Stimulated activated CD4-positive, alpha-beta T cell treated with anti-CD3 and anti-CD28 coated beads, Interleukin-12 subunit alpha, Interleukin-12 subunit beta, amount 100 ng/mL, for 48 hours (primary cell): ENCODE data around the gene NUP42.

ENCODE experiments used
- DNase-seq, 3 donors: peaks; one replicate each; pipeline ENCODE4 v3.0.0-alpha.2; 2020; ENCODE audit warnings: low read depth in 2 of 3, low spot score in 1 of 3

The NUP42 gene

DNA sequence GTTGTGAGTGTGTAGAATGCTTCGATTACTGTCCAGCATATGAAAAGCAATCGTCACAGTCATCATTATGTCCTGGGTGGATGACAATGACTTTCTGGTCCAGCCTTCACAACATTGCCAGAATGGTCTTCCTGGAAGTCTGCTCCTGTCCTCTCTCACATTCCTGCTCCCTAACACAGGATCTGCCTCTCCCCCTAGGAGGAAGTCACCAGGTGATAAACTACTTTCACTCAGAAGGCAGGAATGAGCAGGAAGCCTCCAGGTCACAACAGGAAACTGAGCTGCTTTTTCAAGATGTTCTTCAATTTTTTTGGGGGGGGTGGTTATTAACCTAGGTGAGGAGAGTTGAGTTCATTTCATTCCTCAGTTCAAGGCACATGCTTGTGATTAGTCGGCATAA is 51.1 kb downstream of the NUP42 start:
- no peak for DNase-seq

DNA sequence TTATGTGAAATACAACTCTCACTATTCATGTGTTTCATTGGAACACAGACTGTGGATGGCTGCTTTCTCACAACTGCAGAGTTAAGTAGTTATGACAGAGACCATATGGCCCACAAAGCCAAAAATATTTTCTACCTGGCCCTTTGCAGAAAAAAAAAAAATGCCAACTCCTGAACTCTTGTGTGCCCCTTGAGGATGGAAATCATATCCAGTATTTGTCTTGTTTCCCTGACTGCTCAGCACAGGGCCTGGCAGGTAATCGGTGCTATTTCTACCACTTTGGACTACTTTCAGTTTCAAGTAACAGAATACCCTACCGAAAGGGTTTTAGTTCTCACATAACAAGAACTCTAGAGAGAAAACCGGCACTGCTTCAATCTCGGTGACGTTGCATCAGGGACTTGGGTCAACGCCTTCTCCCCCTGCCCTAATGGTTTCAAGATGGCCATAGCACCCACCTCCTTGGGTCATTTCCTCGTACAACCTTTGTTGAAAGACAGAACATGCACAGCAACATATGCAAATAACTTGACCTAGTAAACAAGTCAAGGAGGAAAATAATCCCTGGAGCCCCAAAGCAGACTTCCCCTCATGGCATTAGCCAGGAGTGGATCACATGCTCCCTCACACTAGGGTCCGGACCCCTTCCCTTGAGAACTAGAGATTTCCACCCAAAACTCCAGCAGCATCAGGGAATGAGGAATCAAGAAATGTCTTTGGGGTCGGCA is 52.9 kb downstream of the NUP42 start:
- no peak for DNase-seq

DNA sequence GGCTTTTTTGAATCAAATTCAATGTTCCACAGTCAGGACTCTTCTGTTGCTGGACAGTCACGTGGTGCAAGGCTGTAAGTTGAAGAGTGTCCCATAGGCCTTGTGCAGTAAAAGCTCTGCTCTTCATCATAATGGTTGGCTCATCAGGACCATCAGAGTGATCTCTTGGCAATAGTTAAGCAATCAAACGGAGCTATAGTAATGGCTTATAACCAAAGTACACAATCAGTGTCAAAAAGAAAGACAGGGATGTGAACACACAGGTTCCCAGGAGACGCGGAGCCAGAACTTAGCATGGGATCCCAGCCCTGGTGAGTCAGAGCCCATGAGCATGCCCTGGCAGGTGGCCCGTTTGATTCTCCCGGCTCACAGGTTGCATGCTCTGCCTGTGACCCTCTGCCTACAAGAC is 54.0 kb downstream of the NUP42 start:
- no peak for DNase-seq

DNA sequence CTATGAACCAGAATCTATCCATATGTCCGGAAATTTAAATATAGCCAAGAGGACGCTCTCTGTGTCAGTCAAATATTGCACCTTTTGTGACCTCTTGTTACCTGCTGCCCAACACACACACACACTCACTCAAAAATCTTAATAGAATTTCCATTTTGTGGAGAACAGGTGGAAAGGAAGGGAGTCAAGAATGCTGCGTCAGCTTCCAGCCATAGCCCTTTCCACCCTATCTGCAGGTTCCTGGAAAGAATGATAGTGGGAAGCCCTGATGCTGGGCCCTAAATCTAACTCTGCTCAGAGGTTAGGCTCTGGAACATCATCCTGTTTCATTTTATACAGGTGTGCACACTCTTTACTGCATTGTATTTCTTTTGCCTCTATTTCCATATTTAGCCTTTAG is 55.2 kb downstream of the NUP42 start:
- no peak for DNase-seq

DNA sequence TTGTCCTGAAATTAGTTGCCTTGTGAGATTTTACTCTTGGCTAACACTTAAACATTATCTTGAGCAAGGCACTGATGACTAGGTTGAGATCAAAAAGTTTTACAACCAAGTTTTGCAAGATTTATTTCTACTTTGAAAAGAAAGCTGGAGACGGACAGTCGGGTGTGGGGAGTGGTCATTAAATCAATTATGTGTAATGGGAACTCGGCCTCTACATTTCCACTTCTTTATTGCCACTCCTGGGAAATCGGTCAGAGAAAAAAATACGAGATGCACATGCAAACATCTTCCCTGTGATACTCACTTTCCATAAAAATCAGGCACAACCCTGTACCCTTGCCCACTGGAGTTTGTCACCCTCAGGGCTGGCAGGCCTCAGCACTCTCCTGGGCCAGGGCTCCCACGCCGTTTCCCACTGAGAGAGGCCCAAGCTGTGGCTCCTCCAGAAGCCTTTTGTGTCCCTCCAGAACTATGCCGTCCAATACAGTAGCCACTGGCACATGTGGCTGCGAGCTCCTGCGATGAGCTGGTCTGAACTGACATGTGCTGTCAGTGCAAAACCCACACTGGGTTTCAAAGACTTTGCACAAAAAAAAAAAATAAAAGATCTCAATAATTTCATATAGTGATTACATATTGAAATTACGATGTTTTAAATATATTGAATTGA is 57.3 kb downstream of the NUP42 start:
- no peak for DNase-seq

DNA sequence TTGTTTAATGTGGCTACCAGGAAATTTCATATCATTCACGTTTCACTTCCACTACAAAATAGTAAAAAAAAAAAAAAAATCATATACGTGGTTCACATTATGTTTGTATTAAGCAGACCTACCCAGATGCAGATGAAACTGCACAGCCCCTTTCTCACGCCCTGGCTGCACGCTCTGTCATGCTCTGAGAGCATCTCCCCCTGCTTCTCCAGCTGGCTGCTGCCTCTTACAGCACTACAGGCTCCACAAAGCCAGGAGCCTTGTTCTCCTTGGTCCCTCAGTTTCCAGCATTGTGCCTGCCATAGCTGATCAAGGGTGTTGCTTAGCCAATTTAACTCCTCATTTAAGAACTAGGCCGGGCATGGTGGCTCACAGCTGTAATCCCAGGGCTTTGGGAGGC is 57.9 kb downstream of the NUP42 start:
- DNase-seq, result no peak

DNA sequence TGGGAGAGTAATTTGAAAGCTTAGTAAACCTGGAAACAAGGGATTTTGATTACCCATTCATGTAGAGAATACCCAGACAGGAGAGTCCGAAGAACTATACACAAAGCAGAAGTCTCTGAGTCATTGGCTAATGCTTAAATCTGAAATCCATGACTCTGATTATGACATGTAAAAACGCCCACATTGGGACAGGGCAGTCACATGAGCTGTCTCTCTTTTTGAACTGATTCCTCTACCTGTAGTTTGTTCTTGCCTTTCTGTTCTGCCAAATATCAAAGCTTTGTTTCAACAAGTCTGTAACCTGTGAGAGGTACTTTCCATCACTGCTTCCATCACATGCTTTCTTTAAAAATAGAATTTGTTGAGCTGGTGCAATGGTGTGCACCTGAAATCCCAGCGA is 60.5 kb downstream of the NUP42 start:
- no peak for DNase-seq

DNA sequence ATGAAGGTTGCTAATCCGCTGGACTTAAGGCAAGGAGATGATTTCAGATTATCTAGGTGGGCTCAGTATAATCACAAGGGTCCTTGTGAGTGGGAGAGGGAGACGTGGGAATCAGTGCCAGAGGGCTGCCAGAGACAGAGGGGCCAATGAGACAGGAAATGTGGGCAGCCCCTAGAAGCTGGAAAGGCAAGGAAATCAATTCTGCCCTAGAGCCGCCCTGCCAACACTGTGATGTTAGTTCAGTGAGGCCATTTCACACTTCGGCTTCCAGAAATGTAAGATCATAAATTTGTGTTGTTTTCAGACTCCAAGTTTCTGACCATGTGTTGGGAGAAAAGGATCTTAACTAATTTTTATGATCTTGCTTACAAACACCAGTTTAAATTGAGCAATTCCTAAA is 61.1 kb downstream of the NUP42 start:
- DNase-seq, result no peak

DNA sequence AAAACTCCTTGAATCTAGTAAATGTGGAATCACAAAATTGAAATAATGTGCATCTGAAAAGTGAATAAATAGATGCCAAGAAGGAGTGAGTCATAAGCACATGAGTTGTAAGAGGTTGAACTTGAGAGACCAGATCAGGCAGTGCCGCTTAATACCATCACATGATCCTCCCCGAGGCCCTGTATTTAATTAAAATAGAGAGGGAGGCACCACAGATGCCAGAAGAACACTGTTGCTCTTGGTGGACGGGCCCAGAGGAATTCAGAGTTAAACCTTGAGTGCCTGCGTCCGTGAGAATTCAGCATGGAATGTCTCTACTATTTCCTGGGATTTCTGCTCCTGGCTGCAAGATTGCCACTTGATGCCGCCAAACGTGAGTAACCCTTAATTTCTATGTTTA is 64.7 kb downstream of the NUP42 start, which contains the start of gene GPNMB:
Gene GPNMB (plus strand): TSS at position 221 of the 400 bp plus-strand sequence. CDS start 83 bp downstream, at position 304.
- no peak for DNase-seq

DNA sequence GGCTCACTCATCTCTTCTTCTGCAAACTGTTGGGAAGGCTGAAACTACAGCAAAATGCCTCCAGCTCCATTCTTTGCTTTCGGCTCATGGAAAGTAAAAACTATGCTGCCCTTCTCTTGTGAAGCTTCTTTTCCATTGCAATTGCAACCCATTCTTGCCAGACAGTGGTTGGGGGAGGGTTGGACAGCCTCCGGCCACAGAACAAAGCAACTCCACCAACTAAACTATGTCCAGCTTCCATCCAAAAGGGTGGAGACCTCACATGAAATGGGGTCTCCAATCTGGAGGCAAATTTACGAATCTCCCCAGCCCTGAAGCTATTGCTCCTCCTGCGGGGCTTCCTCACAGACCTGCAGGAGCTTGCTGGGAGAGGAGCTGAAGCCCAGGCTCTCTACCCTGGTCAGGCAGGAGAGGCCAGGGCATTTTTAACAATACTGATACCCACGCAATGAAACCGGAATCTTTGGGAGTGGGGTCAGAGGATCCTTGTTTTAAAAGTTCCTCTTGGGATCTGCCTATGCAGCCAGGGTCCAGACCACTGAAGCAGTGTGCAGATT is 65.3 kb downstream of the NUP42 start:
- no peak for DNase-seq

DNA sequence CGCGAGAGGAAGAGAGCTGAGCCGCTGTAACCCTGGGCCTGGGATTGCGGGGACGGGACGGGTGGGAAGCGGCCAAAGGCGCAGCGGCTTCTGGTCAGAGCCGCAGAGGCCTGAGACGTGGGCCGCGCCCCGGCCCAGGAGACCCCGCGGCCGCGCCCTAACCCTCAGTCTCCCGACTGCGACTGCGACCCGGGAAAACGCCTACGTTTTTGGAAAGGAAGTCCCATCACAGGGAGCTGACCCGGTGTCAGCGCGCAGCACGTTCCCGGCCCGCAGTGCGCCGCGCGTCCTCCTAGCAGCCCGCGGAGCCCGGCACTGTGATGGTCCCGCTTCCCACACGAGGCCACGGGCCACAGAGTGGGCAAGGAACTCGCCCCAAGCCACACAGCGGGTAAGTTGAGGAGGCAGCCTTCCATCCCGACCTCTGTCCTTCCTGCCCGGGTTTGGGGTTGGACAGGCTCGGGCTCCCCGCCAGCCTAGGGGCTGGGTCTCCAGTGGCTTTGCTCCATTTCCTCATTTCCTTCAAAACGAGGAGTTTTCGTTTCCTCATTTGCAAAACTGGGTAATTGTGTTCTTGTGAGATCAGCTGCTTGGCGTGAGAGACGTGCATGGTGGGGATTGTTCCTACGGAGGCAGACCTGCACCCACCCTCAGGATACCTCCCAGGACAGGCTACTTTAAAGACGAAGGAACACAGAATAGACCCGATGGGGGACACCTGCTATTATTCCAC is 65.9 kb downstream of the NUP42 start:
- DNase-seq, result no peak

DNA sequence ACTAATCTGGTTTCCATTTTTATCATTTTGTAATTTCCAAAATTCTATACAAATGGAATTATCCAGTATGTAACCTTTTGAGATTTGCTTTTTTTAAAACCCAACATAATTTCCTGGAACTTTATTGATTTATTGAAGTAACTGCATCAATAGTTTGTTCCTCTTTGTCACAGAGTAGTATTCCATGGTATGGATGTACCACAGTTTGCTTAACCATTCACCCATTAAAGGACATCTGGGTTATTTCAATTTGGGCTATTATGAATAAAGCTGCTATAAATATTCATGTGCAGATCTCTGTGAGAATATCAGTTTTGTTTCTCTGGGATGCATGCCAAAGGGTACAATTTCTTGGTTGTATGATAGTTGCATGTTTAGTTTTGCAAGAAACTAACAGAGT is 67.6 kb downstream of the NUP42 start:
- DNase-seq, result no peak
